Right kidney (tissue), 1 donor: ENCODE measurements around the gene C2.
"Not testable (repeated sequence)": the region's sequence is repeated elsewhere in the genome, so short reads cannot be mapped to it uniquely, and the experiment has no call there.

Experiments used
- DNase-seq: peaks from one replicate; pipeline ENCODE4 v3.0.0-alpha.2; 2016

C2 gene

GRCh38 chr6:31898383-31899011 lies 29.0 kb upstream of the C2 start:
- no peak for DNase-seq

GRCh38 chr6:31899215-31899614 lies 28.3 kb upstream of the C2 start:
- no peak for DNase-seq

GRCh38 chr6:31899882-31900722 lies 27.4 kb upstream of the C2 start:
- no peak for DNase-seq

GRCh38 chr6:31900917-31901414 lies 26.6 kb upstream of the C2 start:
- DNase-seq, result peak; percentile 68

GRCh38 chr6:31901415-31901952 lies 26.0 kb upstream of the C2 start:
- no peak for DNase-seq

GRCh38 chr6:31901953-31902643 lies 25.4 kb upstream of the C2 start, which contains the start of gene ZBTB12:
TSS of gene ZBTB12 (minus strand) at chr6:31902086. CDS start at chr6:31901305, 781 bp downstream.
- DNase-seq, result peak; percentile 95

DNA sequence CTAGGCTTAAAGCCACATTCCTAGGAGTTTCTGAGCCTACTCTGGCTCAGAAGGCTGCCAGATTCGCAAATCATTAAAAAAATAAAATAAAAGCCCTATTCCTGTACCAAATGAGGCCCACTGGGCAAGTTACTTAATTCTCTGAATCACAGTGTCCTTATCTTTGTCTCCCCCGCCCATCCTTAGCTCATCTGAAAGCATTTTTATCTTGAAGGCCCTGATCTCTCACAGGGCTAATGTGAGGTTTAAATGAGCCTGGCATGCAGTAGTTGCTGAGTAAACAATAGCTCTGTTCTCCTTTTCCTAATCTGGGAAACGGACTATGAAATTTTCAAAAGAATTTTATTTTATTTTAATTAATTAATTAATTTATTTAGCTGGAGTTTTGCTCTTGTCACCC lies 23.6 kb upstream of the C2 start:
- DNase-seq, result no peak

DNA sequence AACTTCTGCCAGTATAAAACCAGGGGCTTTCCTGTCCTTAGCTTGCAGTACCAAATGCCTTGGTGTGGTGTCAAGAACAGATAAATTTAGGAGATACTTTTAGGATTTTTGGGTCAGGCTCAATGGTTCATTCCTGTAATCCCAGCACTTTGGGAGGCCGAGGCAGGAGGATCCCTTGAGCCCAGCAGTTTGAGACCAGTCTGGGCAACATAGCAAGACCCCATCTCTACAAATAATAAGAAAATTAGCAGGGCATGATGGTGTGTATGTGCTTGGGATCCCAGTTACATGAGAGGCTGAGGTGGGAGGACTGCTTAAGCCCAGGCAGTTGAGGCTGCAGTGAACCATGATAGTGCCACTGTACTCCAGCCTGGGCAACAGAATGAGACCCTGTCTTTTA lies 22.5 kb upstream of the C2 start:
- no peak for DNase-seq

DNA sequence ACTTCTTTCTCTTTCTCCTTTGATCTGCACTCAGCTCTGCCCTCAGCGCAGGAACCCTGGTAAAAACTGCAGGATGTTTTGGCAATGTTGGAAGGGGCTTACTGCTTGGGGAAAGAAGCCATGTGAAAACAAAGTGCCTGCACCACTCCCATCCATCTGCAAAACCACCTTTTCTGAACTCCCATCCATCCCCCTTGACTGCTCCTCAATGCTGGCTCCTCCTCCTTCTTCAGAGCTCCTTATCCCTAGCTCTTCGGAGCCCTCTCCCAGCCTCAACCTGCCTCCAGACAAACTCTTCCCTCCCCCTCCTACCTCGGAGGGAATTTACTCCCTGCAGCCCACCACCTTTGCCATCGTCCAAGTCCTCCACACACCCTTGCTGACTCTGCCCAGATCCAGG lies 21.4 kb upstream of the C2 start:
- no peak for DNase-seq

DNA sequence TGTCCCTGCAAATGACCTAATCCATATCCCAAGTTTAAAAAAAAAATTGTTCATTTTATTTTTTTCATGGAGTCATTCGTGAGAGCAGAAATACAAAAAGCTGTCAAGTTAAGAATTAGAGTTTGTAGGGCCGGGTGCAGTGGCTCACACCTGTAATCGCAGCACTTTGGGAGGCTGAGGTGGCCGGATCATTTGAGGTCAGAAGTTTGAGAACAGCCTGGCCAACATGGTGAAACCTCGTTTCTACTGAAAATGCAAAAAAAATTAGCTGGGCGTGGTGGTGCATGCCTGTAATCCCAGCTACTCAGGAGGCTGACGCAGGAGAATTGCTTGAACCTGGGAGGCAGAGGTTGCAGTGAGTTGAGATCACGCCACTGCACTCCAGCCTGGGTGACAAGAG lies 20.8 kb upstream of the C2 start:
- not testable (repeated sequence) for DNase-seq

GRCh38 chr6:31907158-31907813 lies 20.2 kb upstream of the C2 start:
- DNase-seq, result peak; percentile 13

GRCh38 chr6:31908255-31908654 lies 19.3 kb upstream of the C2 start:
- DNase-seq, result not testable (repeated sequence)

- no peak for DNase-seq
Measured at GRCh38 chr6:31908791-31909190, 18.7 kb upstream of the C2 start.

DNA sequence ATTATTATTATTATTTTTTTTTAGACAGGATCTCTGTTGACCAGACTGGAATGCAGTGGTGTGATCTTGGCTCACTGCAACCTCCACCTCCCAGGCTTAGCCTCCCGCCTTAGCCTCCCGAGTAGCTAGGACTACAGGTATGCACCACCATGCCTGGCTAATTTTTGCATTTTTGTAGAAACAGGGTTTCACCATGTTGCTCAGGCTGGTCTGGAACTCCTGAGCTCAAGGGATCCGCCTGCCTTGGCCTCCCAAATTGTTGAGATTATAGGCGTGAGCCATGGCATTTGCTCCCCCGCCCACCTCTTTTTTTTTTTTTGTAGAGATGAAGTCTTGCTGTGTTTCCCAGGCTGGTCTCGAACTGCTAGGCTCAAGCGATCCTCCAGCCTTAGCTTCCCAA lies 18.2 kb upstream of the C2 start:
- not testable (repeated sequence) for DNase-seq

GRCh38 chr6:31911826-31912585 lies 15.5 kb upstream of the C2 start:
- DNase-seq, result no peak

DNA sequence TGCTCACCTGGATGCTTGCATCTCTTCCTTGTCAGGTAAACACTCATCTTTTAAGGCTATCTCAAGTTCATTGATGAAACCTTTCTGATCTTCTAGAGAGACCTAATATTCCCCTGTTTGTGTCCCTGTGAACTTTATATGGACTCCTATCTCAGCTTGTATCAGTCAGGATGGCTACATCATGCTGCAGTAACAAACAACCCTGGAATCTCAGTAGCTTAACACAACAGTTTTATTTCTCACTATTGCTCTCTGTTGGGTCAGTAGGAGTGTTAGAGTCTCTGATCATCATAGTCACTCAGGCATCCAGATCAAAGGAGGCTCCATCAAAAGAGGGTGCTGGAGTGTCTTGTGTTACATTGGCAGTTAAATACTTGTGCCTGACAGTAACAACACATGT lies 12.2 kb upstream of the C2 start:
- DNase-seq, result no peak

DNA sequence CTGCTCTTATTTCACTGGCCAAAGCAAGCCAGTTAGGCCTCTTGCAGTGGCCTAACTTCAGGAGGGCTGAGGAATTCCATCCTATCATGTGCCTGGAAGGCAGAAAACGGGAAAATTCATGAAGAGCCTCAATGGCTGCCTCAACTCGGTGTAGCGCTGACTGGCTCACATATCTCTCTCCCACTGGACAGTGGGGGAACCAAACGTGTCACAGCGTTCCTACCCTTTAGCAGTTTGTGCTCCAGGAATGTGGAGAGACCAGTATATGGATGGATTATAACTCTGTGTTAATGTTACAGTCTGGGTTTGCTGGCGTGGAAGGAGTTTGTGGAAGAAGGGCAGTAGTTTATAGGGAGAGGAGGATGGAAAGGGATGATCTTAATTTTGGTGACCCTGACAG lies 11.8 kb upstream of the C2 start:
- DNase-seq, result no peak

DNA sequence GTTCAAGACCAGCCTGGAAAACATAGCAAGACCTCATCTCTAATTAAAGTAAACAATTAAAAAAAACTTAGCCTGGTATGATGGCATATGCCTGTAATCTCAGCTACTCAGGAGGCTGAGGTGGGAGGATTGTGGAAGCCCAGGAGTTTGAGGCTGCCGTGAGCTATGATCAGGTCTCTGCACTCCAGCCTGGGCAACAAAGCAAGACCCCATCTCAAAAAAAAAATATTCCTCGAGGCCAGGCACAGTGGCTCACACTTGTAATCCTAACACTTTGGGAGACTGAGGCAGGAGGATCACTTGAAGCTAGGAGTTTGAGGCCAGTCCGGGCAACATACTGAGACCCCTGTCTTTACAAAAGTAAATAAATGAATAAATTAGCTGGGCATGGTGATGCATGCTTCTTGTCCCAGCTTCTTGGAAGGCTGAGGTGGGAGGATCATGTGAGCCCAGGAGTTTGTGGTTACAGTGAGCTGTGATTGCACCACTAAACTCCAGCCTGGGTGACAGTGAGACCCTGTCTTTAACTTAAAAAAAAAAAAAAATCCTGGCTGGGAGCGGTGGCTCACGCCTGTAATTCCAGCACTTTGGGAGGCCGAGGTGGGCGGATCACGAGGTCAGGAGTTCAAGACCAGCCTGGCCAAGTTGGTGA lies 9.3 kb upstream of the C2 start:
- DNase-seq, result no peak

GRCh38 chr6:31919624-31920303 lies 7.8 kb upstream of the C2 start:
- no peak for DNase-seq

GRCh38 chr6:31920811-31921210 lies 6.7 kb upstream of the C2 start:
- no peak for DNase-seq
